ENCODE data around the gene CIRBP. TPM values are rescaled to one million over a fixed set of nuclear protein-coding genes. Genes with fewer than 3 reads are reported as not detected.

CIRBP gene
- total and polyA plus RNA-seq, 9 of the 15 experiments (the other 6 are each of a cell fraction or from before 2014, with no cell fraction given) = 20.5 to 327 (median 176) TPM

- TF ChIP-seq CEBPG (CRISPR knock-in tag; IDR thresholded peaks at IDR 0.05) (no peak), CEBPG (tag; conservative IDR thresholded peaks at IDR 0.05 in 1 of 2, IDR thresholded peaks at IDR 0.05 in 1 of 2) (no peak), SP1 (CRISPR knock-in tag; IDR thresholded peaks at IDR 0.05) (peak; percentile 12; the same call in 1 of the 2 replicates), ATF6 (CRISPR knock-in tag; IDR thresholded peaks at IDR 0.05) (peak; percentile 89; the same call in 1 of the 2 replicates), FOXK1 (CRISPR knock-in tag; IDR thresholded peaks at IDR 0.05; ENCODE audit: borderline replicate concordance) (peak; percentile 60; the same call in 1 of the 2 replicates), MAFG (tag; conservative IDR thresholded peaks at IDR 0.05) (no peak), FOXA3 (CRISPR knock-in tag; conservative IDR thresholded peaks at IDR 0.05 in 1 of 2, IDR thresholded peaks at IDR 0.05 in 1 of 2) (no peak), THRAP3 (IDR thresholded peaks at IDR 0.05; ENCODE audit: borderline replicate concordance) (no peak), HMGN3 (IDR thresholded peaks at IDR 0.05; ENCODE audit: borderline replicate concordance, extremely low read depth, insufficient read length, low read depth, low read length) (peak; percentile 27), NCOA2 (IDR thresholded peaks at IDR 0.05; ENCODE audit: partially characterized antibody in 2 of 2) (no peak), FOXA1 (IDR thresholded peaks at IDR 0.05; ENCODE audit: borderline replicate concordance) (no peak), HNRNPL (IDR thresholded peaks at IDR 0.05; ENCODE audit: low read depth, low read length) (no peak), ZNF695 (CRISPR knock-in tag; IDR thresholded peaks at IDR 0.05) (no peak), STAG1 (CRISPR knock-in tag; IDR thresholded peaks at IDR 0.05; ENCODE audit: borderline replicate concordance) (no peak), SREBF2 (CRISPR knock-in tag; IDR thresholded peaks at IDR 0.05) (no peak), SRF (CRISPR knock-in tag; IDR thresholded peaks at IDR 0.05) (no peak), POLR3G (IDR thresholded peaks at IDR 0.05; ENCODE audit: extremely low read depth, insufficient read length, insufficient replicate concordance) (no peak), PKNOX1 (IDR thresholded peaks at IDR 0.05) (no peak), GABPB1 (CRISPR knock-in tag; IDR thresholded peaks at IDR 0.05) (no peak)
- TF ChIP-seq, protein P1, sequence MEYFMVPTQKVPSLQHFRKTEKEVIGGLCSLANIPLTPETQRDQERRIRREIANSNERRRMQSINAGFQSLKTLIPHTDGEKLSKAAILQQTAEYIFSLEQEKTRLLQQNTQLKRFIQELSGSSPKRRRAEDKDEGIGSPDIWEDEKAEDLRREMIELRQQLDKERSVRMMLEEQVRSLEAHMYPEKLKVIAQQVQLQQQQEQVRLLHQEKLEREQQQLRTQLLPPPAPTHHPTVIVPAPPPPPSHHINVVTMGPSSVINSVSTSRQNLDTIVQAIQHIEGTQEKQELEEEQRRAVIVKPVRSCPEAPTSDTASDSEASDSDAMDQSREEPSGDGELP (CRISPR knock-in tag; IDR thresholded peaks at IDR 0.05; ENCODE audit: borderline replicate concordance) = peak; percentile 68
- TF ChIP-seq, protein P2, sequence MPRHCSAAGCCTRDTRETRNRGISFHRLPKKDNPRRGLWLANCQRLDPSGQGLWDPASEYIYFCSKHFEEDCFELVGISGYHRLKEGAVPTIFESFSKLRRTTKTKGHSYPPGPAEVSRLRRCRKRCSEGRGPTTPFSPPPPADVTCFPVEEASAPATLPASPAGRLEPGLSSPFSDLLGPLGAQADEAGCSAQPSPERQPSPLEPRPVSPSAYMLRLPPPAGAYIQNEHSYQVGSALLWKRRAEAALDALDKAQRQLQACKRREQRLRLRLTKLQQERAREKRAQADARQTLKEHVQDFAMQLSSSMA (CRISPR knock-in tag; IDR thresholded peaks at IDR 0.05) = 0 out of 2 replicates have a peak, but pooled peaks have one; percentile 33
- TF ChIP-seq, protein P3, sequence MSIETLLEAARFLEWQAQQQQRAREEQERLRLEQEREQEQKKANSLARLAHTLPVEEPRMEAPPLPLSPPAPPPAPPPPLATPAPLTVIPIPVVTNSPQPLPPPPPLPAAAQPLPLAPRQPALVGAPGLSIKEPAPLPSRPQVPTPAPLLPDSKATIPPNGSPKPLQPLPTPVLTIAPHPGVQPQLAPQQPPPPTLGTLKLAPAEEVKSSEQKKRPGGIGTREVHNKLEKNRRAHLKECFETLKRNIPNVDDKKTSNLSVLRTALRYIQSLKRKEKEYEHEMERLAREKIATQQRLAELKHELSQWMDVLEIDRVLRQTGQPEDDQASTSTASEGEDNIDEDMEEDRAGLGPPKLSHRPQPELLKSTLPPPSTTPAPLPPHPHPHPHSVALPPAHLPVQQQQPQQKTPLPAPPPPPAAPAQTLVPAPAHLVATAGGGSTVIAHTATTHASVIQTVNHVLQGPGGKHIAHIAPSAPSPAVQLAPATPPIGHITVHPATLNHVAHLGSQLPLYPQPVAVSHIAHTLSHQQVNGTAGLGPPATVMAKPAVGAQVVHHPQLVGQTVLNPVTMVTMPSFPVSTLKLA (conservative IDR thresholded peaks at IDR 0.05) = peak; percentile 32 to 37; a peak in 1 of 4 replicates
Measured at GRCh38 chr19:1274852-1275259, 5.7 kb downstream of the CIRBP start (continued).

Measured in K562 (cell line).